Activated CD4-positive, alpha-beta T cell treated with anti-CD3 and anti-CD28 coated beads, Interleukin-2, amount 50 U/mL, for 24 hours (primary cell): Measurements from ENCODE around the gene SAT2.
"Not testable (repeated sequence)": the region's sequence is repeated elsewhere in the genome, so short reads cannot be mapped to it uniquely, and the experiment has no call there.

Experiments
- DNase-seq, 2 donors: peaks; one replicate each; pipeline ENCODE4 v3.0.0-alpha.2; 2020; ENCODE audit warnings: low read depth in 1 of 2, low spot score in 1 of 2

The SAT2 gene

DNA sequence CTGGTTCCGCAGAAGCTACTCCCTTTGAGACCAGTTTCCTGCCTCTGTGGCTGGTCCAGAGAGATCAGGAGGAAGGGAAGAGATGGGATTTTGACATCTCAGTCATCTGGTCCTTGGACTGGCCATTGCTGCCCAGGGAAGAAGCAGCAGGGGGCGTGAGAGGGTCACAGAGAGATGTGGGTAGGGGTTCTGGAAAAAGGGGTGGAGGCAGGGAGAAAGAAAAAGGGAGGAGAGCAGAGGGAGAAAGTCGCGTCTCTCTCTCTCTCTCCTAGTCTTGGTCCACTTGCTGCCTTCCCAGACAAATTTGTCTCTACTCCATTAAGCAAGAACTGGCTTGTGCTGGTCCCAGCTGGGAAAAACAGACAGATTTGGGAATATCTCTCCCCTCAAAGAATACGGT is 6.8 kb upstream of the SAT2 start:
- DNase-seq = no peak

DNA sequence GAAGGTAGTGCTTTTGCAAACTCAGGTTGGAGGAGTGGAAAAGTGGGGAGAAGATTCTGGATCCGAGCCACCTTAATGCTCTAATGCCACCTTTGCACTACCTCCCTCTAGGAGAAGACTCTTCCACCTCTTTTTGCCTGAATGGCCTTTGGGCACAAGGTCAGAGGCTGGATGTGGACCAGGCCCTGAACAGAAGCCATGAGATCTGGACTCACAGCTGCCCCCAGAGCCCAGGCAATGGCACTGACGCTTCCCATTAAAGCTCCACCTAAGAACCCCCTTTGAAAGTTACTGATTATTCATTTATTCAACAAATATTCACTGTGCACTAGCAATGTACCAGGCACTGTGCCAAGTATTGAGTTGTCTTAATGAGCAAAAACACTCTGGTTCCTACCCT is 5.5 kb upstream of the SAT2 start:
- no peak for DNase-seq

DNA sequence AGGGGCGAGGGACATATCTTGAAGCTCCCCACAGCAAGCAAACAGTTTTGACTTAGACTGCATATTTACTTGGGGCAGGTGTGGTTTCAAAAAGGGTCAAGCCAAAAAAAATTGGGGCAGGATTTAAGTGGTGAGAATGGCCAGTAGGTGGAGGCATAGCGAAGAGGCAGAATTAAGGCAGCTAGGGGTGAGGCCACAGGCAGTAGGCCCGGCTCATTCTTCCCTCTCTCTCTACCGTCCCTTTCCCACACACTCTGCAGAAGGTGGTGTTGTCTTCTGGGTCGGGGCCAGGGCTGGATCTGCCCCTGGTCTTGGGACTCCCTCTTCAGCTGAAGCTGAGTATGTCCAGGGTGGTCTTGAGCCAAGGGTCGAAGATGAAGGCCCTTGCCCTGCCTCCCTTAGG is 4.9 kb upstream of the SAT2 start:
- DNase-seq = no peak

DNA sequence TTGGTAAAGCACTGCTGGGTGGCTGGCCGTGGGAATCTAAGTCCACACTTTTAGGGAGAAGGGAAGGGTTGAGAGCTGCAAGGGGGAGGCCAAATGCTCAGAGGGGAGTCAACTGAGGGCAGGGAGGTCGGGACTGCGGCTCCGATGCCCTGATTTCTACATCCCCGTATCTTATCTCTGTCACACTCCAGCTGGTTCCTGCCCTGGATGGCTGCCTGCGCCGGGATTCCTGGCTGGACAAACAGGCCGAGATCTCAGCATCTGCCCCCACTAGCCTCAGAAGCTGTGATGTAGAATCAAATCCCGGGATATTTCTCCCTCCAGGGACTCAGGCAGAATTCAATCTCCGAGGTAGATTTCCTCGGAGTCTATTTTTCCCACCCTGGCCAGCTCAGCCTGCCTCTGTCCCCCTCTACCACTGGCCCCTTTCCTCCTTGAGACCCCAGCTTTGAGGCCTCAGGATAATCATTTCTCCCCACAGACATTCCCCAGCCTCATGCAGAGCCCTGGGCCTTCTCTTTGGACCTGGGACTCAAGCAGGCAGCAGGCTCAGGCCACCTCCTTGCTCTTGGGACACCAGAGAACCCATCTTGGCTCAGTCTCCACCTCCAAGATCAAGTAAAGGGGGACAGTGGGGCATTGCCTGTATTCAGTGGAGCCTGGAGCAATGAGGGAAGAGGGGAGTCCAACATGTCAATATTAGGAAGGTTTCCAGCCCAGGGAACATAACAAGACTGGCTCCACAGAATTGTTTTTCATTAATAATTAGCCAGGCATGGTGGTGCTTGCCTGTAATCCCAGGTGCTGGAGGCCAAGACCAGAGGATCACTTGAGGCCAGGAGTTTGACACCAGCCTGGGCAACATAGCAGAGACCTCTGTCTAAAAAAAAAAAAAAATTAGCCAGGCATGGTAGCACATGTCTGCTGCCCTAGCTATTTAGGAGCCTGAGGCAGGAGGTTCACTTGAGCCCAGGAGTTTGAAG is 4.1 kb upstream of the SAT2 start:
- DNase-seq = no peak

DNA sequence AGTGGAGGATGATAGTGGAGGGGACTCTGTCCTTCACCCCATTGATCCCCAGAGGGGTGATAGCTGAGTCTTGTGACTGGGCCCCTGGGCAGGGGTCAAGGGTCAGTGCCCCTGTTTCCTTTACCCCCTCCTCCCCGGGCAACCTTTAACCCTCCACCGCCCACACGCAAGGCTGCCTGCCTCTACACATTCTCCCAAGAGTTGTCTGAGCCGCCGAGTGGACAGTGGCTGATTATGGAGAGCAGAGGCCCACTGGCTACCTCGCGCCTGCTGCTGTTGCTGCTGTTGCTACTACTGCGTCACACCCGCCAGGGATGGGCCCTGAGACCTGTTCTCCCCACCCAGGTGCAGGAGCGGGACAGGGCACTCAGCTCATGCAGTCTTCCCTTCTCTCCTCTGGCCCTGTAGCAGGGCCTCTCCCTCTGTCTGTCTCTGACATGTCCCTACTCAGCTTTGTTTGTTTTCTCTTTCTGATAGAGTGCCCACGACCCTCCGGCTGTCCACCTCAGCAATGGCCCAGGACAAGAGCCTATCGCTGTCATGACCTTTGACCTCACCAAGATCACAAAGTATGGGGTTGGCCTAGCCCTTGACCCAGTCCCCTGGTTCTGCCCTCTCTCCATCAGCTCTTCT is 2.4 kb upstream of the SAT2 start, which contains the start of gene SHBG:
Gene SHBG (plus strand): TSS at position 197 of the 633 bp plus-strand sequence. CDS start 38 bp downstream, at position 235.
- DNase-seq = no peak

DNA sequence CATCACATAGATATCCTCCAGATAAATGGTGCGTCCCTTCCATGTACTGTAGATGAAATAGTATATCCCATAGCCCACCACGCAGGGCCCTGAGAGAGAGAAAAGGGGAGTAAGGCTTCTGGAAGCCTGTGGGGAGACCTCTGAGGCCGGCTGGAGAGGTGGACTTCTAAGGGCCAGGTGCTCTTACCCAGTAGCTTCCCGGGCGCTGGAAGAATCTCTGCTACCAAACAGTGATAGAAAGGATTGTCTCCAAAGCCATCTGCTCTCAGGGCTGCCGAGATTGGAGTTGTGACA is 718 bp downstream of the SAT2 start:
- DNase-seq = no peak

DNA sequence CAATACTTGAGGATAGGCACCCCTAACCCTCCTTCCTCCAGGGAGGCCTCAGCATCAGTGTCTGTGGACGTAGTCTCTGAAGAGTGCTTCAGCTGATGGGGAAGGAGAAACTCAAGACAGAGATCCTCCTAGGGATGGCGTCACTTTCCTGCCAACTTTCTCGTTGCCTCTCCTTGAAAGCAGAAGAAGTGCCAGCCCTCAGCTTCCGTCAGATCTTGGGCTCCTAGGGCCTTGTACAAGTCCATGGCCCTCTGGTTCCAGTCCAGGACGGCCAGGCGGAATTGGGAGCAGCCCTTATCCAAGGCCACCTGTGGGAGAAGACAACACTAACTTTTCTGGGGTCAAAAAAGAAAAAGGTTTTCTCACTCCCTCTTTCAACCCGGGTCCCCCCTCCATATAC is 1.3 kb downstream of the SAT2 start:
- no peak for DNase-seq

DNA sequence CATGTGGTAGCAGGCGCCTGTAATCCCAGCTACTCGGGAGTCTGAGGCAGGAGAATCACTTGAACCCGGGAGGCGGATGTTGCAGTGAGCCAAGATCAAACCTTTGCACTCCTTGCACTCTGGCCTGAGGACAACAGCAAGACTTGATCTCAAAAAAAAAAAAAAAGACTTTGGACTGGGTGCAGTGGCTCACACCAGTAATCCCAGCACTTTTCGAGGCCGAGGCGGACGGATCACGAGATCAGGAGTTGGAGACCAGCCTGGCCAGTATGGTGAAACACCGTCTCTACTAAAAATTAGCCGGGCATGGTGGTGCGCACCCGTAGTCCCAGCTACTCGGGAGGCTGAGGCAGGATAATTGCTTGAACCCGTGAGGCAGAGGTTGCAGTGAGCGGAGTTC is 1.9 kb downstream of the SAT2 start:
- not testable (repeated sequence) for DNase-seq

DNA sequence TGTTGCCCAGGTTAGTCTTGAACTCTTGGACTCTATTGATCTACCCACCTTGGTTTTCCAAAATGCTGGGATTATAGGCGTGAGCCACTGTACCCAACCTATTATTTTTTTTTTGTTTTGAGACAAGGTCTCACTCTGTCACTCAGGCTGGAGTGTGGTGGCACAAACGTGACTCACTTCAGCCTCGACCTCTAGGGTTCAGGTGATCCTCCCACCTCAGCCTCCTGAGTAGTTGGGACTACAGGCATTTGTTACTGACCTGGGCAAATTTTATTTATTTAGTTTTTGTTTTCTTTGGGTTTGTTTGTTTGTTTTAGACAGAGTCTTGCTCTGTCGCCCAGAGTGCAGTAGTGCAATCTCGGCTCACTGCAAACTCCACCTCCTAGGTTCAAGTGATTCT is 4.0 kb downstream of the SAT2 start:
- DNase-seq = no peak

DNA sequence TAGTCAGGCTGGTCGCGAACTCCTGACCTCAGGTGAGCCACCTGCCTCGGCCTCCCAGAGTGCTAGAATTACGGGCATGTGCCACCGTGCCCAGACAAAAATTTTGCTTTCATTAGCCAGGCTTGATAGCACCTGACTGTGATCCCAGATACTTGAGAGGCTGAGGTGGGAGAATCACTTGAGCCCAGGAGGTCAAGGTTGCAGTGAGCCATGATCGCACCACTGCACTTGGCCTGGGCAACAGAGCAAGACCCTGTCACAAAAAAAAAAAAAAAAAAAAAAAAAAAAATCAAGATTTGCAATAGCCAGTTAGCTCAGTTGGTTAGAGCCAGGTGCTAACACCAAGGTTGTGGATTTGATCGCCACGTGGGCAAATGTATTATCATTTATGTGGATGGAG is 6.8 kb downstream of the SAT2 start:
- no peak for DNase-seq

DNA sequence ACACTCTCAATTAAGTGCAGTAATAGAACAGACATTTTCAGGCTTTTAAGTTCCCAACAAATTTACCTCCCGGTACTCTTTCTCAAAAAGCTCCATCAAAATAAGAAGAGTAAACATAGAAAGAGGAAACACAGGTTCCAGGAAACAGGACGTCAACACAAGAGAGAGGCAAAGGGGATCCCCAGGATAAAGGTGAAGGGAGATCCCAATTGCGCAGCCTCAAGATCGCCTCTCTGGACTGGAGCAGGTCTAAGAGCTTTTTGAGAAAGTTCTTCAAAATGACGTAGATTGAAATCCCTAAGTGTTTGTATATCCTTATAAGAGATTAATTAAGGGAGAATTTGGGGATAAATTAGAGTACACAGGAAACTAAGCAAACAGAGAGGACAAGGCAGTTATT is 9.0 kb downstream of the SAT2 start:
- DNase-seq = no peak

DNA sequence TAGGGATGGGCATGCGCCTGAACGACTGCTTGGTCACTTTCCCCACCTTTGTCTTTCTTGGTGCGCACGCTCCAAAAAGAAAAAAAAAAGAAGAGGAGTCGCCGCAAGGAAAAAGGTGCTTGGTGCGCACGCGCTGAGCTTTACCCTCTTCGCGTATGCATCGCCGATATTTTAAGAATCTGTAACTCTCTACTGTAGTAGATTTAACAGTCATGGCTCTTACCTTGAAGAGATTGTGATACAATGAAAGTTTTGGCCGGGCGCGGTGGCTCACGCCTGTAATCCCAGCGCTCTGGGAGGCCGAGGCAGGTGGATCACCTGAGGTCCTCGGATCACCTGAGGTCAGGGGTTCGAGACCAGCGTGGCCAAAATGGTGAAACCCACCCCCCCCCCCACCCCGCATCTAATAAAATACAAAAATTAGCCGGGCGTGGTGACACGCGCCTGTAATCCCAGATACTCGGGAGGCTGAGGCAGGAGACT is 12.3 kb downstream of the SAT2 start:
- no peak for DNase-seq

DNA sequence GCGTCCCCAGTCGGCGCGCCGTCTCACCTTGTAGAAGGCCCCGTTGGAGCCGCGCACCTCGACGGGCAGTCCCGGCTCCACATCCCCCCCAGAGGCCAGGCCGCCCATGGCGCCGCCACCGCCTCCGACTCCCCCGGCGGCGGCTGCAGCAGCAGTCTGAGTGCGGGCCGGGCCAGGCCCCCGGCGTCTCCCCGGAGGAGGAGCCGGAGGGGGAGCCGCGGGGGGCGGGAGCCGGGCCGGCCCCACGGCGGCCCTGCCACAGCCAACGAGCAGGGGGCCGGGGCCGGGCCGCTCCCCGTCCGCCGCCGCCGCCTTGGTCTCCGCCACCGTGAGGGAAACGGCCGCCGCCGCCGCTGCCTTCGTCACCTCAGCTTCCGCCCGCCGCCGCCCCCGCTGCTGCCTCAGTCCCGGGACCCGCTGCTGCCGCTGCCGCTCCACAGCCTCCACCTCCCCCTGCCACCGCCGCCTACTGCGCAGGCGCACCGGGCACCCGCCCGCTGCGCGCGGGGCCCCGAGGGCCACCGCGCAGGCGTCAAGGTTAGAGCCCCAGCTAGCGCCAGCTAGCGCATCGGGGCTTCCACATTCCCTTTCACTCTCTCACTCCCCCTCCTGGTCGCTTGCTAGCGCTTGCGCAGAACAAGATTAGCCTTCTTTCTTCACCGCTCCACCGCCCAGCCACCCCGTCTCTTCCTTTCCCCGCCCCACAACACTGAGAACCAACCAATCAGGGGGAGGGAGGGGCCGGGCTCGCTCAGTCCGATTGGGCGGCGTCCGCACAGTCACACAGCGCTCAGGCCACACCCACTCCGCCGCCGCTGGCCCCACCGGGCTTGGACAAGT is 13.0 kb downstream of the SAT2 start, which contains the start of gene FXR2:
Gene FXR2 (minus strand): TSS at position 473 of the 840 bp plus-strand sequence. CDS start 365 bp downstream, at position 108.
- DNase-seq = peak; percentile 95 to 99

DNA sequence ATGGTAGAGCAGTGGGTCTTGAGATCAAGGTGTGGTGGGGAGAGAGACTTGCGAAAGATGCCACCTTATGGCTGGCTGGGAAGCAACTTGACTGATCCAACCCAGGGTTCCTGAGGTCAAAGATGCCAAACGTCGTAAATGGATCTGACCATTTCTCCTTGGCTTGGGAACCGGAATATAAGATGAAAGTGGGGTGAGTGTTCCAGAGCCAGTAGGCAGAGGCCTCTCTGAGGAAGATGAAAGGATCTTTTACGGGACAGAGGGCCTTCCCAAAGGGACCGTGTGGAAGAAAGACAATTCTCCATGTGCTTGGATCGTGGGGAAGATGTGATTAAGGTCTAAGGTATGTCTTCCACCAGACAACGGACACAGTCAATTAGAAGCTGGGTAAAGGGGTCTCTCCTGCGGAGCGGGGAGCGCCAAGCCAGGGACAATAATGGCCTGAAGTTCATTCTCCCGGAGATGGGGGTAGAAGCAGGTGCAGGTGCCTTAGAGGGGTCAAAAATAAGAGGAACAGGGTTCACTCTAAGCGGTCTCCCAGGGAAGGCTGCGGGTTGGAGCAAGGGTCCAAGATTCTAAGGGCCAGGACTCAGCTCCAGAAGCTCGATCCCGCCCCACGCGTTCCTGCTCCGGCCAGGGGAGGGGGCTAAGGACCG is 13.7 kb downstream of the SAT2 start:
- no peak for DNase-seq

DNA sequence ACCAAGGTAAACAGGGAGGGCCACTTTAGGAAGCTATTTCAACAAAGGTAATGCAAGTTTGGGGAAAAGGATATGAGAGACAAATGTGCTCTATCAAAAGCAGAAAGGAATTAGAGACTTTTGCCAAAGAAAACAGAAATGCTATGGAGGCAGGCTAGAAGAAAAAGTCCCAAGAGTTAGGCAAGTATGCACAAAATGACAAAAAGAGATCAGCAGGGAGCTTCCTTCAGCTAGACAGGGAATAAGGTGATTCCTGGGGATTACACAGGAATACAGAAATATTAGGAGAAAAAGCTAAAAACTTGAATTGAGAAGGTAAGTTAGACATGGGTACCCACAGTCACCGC is 15.4 kb downstream of the SAT2 start:
- no peak for DNase-seq

DNA sequence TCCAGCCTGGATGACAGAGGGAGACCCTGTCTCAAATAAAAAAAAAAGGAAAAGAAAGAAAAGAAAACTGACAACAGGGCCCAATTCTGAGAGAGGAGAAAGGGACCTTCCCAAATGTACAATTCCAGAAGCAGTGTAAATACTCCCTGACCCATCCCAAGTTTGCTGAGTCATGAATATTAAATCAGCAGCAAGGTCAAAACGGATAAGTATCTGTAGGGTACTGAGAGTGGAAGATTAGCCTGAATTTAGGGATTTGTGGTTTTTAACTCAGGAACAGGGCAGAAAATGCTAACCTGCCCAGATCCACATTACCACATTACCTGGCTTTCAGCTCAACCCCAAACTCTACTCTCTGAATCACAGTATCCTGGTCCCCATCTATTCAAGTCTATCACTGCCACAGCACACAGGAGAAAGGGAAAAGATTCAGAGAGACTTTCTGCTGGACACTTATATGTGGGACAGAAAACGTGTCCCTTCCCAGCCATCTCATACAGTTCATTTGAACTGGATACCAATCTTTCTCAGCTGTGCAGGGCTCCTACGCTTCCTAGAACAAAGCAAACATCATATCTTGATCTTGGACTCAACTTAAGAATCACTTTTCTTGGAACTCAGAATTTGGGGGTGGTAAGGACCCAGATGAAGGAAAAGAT is 15.9 kb downstream of the SAT2 start:
- DNase-seq = no peak

DNA sequence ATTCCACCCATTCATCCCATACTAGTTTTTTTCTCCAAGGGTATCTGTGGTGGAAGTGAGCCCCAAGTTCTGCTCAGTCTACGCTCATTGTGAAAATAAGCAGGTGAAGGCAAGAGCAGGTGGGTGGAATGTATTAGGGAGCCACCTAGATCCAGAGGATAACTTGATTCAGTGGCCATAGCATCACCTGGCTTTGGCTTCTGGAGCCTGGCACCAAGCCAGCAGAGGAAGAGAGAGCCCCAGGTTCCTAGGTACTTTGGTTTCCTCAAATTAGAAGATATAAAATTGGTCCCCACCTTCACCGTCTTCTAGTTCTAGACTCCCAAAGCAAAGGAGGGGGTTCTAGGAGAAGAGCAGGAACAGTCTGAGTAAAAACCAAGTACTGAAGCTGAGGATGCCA is 17.0 kb downstream of the SAT2 start:
- DNase-seq = no peak

DNA sequence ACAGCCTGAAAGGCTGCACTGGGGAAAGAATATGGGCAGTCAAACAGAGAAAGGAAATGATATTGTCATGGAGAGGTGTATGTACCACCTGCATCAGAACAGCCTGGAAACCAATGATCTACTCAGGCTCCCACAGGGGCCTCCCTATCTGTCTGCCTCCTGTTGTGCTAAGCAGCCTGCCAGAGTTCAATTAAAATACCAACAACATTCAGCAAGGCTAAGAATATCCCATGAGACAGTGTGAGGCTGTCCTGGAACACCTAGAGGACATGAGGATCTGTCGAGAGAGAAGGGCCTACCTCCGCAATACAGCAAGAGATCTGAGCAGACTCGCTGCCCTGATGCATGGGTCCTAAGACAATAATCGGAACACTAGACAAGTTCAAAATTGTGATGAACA is 21.3 kb downstream of the SAT2 start:
- no peak for DNase-seq

DNA sequence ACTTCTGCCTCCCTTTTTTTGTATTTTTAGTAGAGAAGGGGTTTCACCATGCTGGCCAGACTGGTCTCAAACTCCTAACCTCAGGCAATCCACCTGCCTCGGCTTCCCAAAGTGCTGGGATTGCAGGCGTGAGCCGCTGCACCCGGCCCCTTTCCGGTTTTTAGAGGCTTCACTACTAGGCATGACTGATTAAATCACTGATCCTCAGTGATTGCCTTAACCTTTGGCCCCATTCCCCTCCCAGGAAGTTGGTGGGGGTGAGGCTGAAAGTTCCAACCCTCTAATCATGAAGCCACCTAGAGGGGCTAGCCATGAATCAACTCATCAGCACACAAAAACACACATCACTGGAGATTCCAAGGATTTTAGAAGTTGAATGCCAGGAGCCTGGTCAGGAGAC is 30.1 kb downstream of the SAT2 start:
- not testable (repeated sequence) for DNase-seq

DNA sequence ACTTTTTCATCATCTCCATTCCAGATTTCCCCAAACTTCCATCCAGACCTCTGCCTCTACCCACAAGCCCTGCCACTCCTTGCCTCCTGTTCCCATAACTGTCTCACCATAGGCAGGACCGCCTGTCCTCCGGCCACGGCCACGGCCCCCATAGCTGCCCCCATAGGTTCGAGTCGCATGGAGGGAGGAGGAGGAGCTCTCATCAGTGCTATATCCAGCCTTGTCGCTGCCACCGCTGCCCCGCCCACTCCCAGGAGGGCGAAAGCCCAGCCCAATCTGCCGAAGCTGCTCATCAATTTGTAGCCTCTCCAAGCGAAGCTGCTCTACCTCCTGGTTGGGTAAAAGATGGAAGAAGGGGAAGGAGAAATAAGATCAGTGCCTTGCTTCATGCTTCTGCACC is 34.3 kb downstream of the SAT2 start:
- no peak for DNase-seq
